Esophagus (tissue), 2 donors: ENCODE measurements around the gene MYO18B. TPM values are rescaled to one million over a fixed set of nuclear protein-coding genes. Genes with fewer than 3 reads are reported as not detected.

Experiments
- H3K27ac ChIP-seq, 2 donors: one replicate each; pipeline ENCODE4 v1.5.1; 2013; ENCODE audit warnings: low read depth in 2 of 2, mild to moderate bottlenecking in 2 of 2, inconsistent platforms in 1 of 2, low read length in 1 of 2, moderate library complexity in 1 of 2
- H3K27me3 ChIP-seq, 2 donors: one replicate each; pipeline ENCODE4 v1.6.1; 2013; ENCODE audit warnings: low read length in 2 of 2, control low read depth in 1 of 2, mild to moderate bottlenecking in 1 of 2; ENCODE audit not compliant: insufficient read depth in 2 of 2, control insufficient read depth in 1 of 2
- H3K36me3 ChIP-seq, 2 donors: one replicate each; pipeline ENCODE4 v1.6.1; 2013; ENCODE audit warnings: low read length in 1 of 2; ENCODE audit not compliant: control insufficient read depth in 2 of 2, insufficient read depth in 2 of 2
- H3K4me1 ChIP-seq, 2 donors: one replicate each; pipeline ENCODE4 v1.6.1; 2013; ENCODE audit warnings: low read length in 1 of 2; ENCODE audit not compliant: control insufficient read depth in 2 of 2, insufficient read depth in 2 of 2
- H3K4me3 ChIP-seq, 2 donors: one replicate each; pipeline ENCODE4 v1.5.1; 2013; ENCODE audit warnings: low read length in 2 of 2, mild to moderate bottlenecking in 2 of 2, low read depth in 1 of 2, moderate library complexity in 1 of 2
- H3K9me3 ChIP-seq, 2 donors: one replicate each; pipeline ENCODE4 v1.6.1; 2013; ENCODE audit warnings: mild to moderate bottlenecking in 2 of 2, low read depth in 1 of 2, low read length in 1 of 2, moderate library complexity in 1 of 2; ENCODE audit not compliant: control insufficient read depth in 2 of 2, insufficient read depth in 1 of 2
- WGBS, 2 donors: extraction: QIAGEN DNeasy Blood & Tissue Kit; methylation state at CpG; one replicate each; pipeline ENCODE4 v1.1.7; 2013; 5-methylcytosine and 5-hydroxymethylcytosine counted together
- polyA plus RNA-seq, 2 donors: library from polyadenylated mRNA; stranded (reverse); fragments of 200-250 nt; gene quantifications; one replicate each; pipeline ENCODE4 v1.2.3, GENCODE V29; 2013
- donor health status: healthy with polysubstance abuse.
- donor health status: Bipolar disorder and iron deficiency.

Gene MYO18B
- polyA plus RNA-seq, 2 donors, result 0.29 to 0.31 TPM

GRCh38 chr22:25712661-25713400, 29.2 kb upstream of the MYO18B start:
- H3K27ac ChIP-seq, result no peak overlapping the region
- 92% methylated on average over 7 of the region's 7 CpGs for WGBS, 2 donors

GRCh38 chr22:25714070-25714469, 27.9 kb upstream of the MYO18B start:
- Histone ChIP-seq H3K4me3 (no peak overlapping the region), H3K4me1 (no peaks in the 10 kb centered on the region), H3K9me3 (no peaks in the 10 kb centered on the region), H3K36me3 (no peaks in the 10 kb centered on the region), H3K27ac (no peak overlapping the region), H3K27me3 (no peaks in the 10 kb centered on the region)
- 91 to 94% methylated on average over 7 of the region's 7 CpGs for WGBS, 2 donors

More at GRCh38 chr22:25712661-25713400, 29.2 kb upstream of the MYO18B start:
- Histone ChIP-seq H3K36me3 (no peaks in the 10 kb centered on the region), H3K27me3 (no peaks in the 10 kb centered on the region), H3K9me3 (no peaks in the 10 kb centered on the region), H3K4me1 (no peaks in the 10 kb centered on the region), H3K4me3 (no peak overlapping the region)

GRCh38 chr22:25714739-25715138, 27.2 kb upstream of the MYO18B start:
- H3K36me3 ChIP-seq, result no peaks in the 10 kb centered on the region
- WGBS, 2 donors, result 66 to 77% methylated on average over 6 of the region's 6 CpGs
- H3K9me3 ChIP-seq, result no peaks in the 10 kb centered on the region
- no peak overlapping the region for H3K27ac ChIP-seq
- no peak overlapping the region for H3K4me3 ChIP-seq
- no peaks in the 10 kb centered on the region for H3K27me3 ChIP-seq
- no peaks in the 10 kb centered on the region for H3K4me1 ChIP-seq

- no peak overlapping the region for H3K27ac ChIP-seq
- H3K4me3 ChIP-seq, result no peak overlapping the region
- no peaks in the 10 kb centered on the region for H3K4me1 ChIP-seq
- H3K27me3 ChIP-seq, result no peaks in the 10 kb centered on the region
- no peaks in the 10 kb centered on the region for H3K9me3 ChIP-seq
- no peaks in the 10 kb centered on the region for H3K36me3 ChIP-seq
- WGBS, 2 donors, result 82 to 91% methylated on average over 10 of the region's 10 CpGs
Observed at GRCh38 chr22:25716637-25717036, 25.4 kb upstream of the MYO18B start.

GRCh38 chr22:25718135-25718840, 23.7 kb upstream of the MYO18B start:
- Histone ChIP-seq H3K9me3 (no peaks in the 10 kb centered on the region), H3K27me3 (no peaks in the 10 kb centered on the region), H3K36me3 (no peaks in the 10 kb centered on the region), H3K27ac (no peak overlapping the region), H3K4me1 (no peaks in the 10 kb centered on the region), H3K4me3 (no peak overlapping the region)
- WGBS, 2 donors, result 85 to 87% methylated on average over 10 of the region's 10 CpGs

GRCh38 chr22:25722223-25722622, 19.8 kb upstream of the MYO18B start:
- 92 to 94% methylated on average over 16 of the region's 16 CpGs for WGBS, 2 donors
- H3K36me3 ChIP-seq, result no peaks in the 10 kb centered on the region
- no peaks in the 10 kb centered on the region for H3K9me3 ChIP-seq
- no peaks in the 10 kb centered on the region for H3K27me3 ChIP-seq
- H3K4me3 ChIP-seq, result no peak overlapping the region
- H3K4me1 ChIP-seq, result no peaks in the 10 kb centered on the region
- H3K27ac ChIP-seq, result no peak overlapping the region

DNA sequence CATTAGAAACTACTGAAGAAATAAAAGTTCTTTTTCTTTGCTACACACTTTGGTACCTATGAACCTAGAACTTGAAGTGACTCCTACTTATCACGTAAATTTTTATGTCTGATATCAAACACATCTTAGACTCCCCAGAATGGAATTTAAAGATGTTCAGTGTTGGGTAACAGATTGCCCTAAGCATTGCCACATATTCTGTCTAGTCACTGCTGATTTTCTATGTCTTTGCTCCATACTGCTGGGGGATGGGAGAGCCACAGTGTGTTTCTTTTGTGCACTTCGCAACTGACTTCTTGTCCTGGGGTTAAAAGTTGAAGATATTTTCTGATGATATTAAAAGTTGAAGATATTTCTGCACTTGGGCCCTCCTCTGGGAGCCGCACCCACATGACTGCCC, 19.4 kb upstream of the MYO18B start:
- Histone ChIP-seq H3K27ac (no peak overlapping the region), H3K27me3 (no peaks in the 10 kb centered on the region), H3K4me3 (no peak overlapping the region), H3K36me3 (no peaks in the 10 kb centered on the region), H3K9me3 (no peaks in the 10 kb centered on the region), H3K4me1 (no peaks in the 10 kb centered on the region)
- 92 to 93% methylated on average over 3 of the region's 3 CpGs for WGBS, 2 donors

- no peak overlapping the region for H3K27ac ChIP-seq
Observed at GRCh38 chr22:25726241-25726640, 15.7 kb upstream of the MYO18B start.

DNA sequence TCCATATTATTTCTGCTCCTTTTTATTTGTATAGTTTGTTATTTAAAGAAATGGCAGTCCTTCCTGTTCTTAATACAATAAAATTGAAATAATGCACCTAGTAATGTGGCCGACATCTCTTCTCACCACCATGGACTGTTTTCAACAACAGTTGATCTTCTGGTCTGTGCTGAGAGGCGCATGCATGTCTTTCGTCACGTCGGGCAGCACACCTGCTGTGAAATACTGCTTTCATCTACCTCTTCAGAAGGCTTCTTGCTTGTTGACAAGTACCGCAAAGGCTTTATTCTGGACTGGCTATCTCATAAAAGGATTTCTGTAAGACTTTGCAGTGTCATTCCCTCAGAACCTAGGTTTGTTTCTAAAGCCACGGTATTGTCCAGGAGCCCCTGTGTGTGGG, 13.9 kb upstream of the MYO18B start:
- Histone ChIP-seq H3K4me1 (no peaks in the 10 kb centered on the region), H3K9me3 (no peaks in the 10 kb centered on the region), H3K4me3 (no peak overlapping the region), H3K27ac (no peak overlapping the region), H3K27me3 (no peaks in the 10 kb centered on the region), H3K36me3 (no peaks in the 10 kb centered on the region)
- WGBS, 2 donors, result 87 to 92% methylated on average over 7 of the region's 7 CpGs

More at GRCh38 chr22:25726241-25726640, 15.7 kb upstream of the MYO18B start:
- Histone ChIP-seq H3K36me3 (no peaks in the 10 kb centered on the region), H3K4me3 (no peak overlapping the region), H3K4me1 (no peaks in the 10 kb centered on the region), H3K27me3 (no peaks in the 10 kb centered on the region), H3K9me3 (no peaks in the 10 kb centered on the region)
- 54 to 68% methylated on average over 4 of the region's 4 CpGs for WGBS, 2 donors
